Neural progenitor cell (in vitro differentiated cells): ENCODE measurements around the gene TGM5. TPM values are rescaled to one million over a fixed set of nuclear protein-coding genes. Genes with fewer than 3 reads are reported as not detected.
"Not testable (repeated sequence)": the region's sequence is repeated elsewhere in the genome, so short reads cannot be mapped to it uniquely, and the experiment has no call there.

Experiments used
- DNase-seq: peaks from one replicate; pipeline ENCODE4 v3.0.0-alpha.2; 2016; ENCODE audit warnings: low spot score
- H2AFZ ChIP-seq: fragments of 200-600 bp; sonication (generic); replicated peaks from 2 replicates; pipeline ENCODE4 v1.6.1; 2016; ENCODE audit warnings: antibody characterized with exemption
- H3F3A ChIP-seq: fragments of 200-600 bp; sonication (generic); 2 replicates; pipeline ENCODE4 v1.6.1; 2016; ENCODE audit warnings: antibody characterized with exemption, low read depth
- H3K27ac ChIP-seq: fragments of 200-600 bp; sonication (generic); 2 replicates; pipeline ENCODE4 v1.5.1; 2016; ENCODE audit warnings: mild to moderate bottlenecking
- H3K27me3 ChIP-seq: fragments of 200-600 bp; sonication (generic); 2 replicates; pipeline ENCODE4 v1.6.1; 2016; ENCODE audit warnings: mild to moderate bottlenecking, moderate library complexity
- H3K36me3 ChIP-seq: fragments of 200-600 bp; sonication (generic); 2 replicates; pipeline ENCODE4 v1.5.1; 2016
- H3K4me1 ChIP-seq: fragments of 200-600 bp; sonication (generic); 2 replicates; pipeline ENCODE4 v1.6.1; 2016; ENCODE audit warnings: mixed run types
- H3K4me2 ChIP-seq: fragments of 200-600 bp; sonication (generic); 2 replicates; pipeline ENCODE4 v1.6.1; 2016
- H3K4me3 ChIP-seq: fragments of 200-600 bp; sonication (generic); 2 replicates; pipeline ENCODE4 v1.5.1; 2016
- H3K79me2 ChIP-seq: fragments of 200-600 bp; sonication (generic); 2 replicates; pipeline ENCODE4 v1.6.1; 2016; ENCODE audit warnings: low read depth
- H3K9ac ChIP-seq: fragments of 200-600 bp; sonication (generic); 2 replicates; pipeline ENCODE4 v1.6.1; 2016
- H3K9me3 ChIP-seq: fragments of 200-600 bp; sonication (generic); 2 replicates; pipeline ENCODE4 v1.5.1; 2016; ENCODE audit warnings: low read depth
- H4K20me1 ChIP-seq: fragments of 200-600 bp; sonication (generic); 2 replicates; pipeline ENCODE4 v1.6.1; 2016; ENCODE audit warnings: low read depth
- H3K27ac Mint-ChIP-seq: 3 replicates; pipeline ENCODE4 v1.8.0; 2021; ENCODE audit warnings: mixed read lengths
- H3K27me3 Mint-ChIP-seq: 2 replicates; pipeline ENCODE4 v1.8.0; 2022; ENCODE audit warnings: low read depth, mild to moderate bottlenecking, inconsistent platforms, moderate library complexity, mixed read lengths; ENCODE audit not compliant: insufficient read depth
- H3K36me3 Mint-ChIP-seq: 3 replicates; pipeline ENCODE4 v1.8.0; 2021; ENCODE audit warnings: mixed read lengths
- H3K4me1 Mint-ChIP-seq: 3 replicates; pipeline ENCODE4 v1.8.0; 2021; ENCODE audit warnings: mixed read lengths
- H3K4me3 Mint-ChIP-seq: 3 replicates; pipeline ENCODE4 v1.8.0; 2021; ENCODE audit warnings: mild to moderate bottlenecking, moderate library complexity, mixed read lengths
- H3K9me3 Mint-ChIP-seq: 3 replicates; pipeline ENCODE4 v1.8.0; 2020; ENCODE audit warnings: mixed read lengths
- EZH2 ChIP-seq: fragments of 200-600 bp; sonication (generic); IDR thresholded peaks from 2 replicates; pipeline ENCODE4 v1.6.1; 2017; ENCODE audit warnings: antibody characterized with exemption, mild to moderate bottlenecking, moderate library complexity
- EZH2phosphoT487 ChIP-seq: fragments of 200-600 bp; sonication (generic); IDR thresholded peaks from 2 replicates; pipeline ENCODE4 v1.6.1; 2017; ENCODE audit warnings: antibody characterized with exemption
- total RNA-seq: library from RNA; depleted of rRNA; stranded (reverse); fragments of >200 nt; gene quantifications from 2 replicates; pipeline ENCODE4 v1.2.3, GENCODE V29; 2015; ENCODE audit warnings: low replicate concordance
- TF ChIP-seq, protein P1 (sequence below): fragments of 200-600 bp; sonication (generic); IDR thresholded peaks from 2 replicates; pipeline ENCODE4 v1.5.1; 2017; ENCODE audit warnings: antibody characterized with exemption, mild to moderate bottlenecking

TGM5 gene
- total RNA-seq, 1 donor from 2014 or later, result not detected

DNA sequence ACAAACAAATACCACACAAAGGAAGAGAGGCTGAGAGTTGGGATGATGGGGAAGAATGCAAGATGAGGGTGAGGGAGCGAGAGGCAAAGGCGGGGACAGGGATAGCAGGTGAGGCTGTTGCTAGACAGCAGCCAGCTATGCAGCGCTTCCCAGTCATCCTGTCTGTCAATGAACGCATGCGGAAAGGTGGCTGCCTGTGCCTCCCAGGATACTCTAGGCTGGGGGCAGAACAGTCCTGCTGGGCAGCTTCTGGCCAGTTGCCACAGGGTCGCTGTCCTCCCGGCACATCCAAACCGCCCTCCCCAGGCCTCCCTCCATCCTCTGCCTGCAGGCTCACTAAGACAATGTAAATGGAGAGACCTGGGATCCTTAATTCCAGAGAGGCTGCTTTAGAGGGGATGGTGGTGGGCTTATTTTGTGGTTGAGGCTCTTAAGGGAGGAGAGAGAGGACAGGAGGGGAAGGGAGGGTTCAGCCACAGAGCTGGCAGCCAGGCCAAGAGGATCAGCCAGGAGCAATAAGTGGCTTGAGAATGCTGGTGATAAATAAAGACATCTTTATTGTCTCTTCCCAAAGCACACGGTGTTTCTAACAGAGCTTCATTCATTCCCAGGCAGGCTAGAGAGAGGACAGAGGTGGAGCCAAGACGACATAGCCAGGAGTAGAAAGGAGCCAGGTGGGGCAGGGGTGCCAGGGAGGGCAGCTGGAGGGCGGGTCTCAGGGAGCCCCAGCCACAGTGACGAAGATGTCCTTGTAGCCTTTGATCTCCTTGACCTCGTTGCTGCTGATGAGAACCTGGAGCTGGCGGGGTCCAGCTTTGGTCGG, 9.2 kb upstream of the TGM5 start:
- no peak overlapping the region for H3K27ac Mint-ChIP-seq
- no peaks in the 10 kb centered on the region for H3K79me2 ChIP-seq
- no peaks in the 10 kb centered on the region for H3K4me1 ChIP-seq
- no peak overlapping the region for H3K4me3 Mint-ChIP-seq
- H3K4me3 ChIP-seq, result no peak overlapping the region
- H4K20me1 ChIP-seq, result no peaks in the 10 kb centered on the region
- H3K9ac ChIP-seq, result no peak overlapping the region
- H3K9me3 Mint-ChIP-seq, result no peaks in the 10 kb centered on the region
- no peaks in the 10 kb centered on the region for H3F3A ChIP-seq
- no peaks in the 10 kb centered on the region for H3K9me3 ChIP-seq
- peaks cover 4% of the 10 kb centered on the region for H3K27me3 Mint-ChIP-seq
- no peaks in the 10 kb centered on the region for H3K27me3 ChIP-seq
- H3K36me3 Mint-ChIP-seq, result no peaks in the 10 kb centered on the region
- no peak for DNase-seq
- H3K4me1 Mint-ChIP-seq, result no peaks in the 10 kb centered on the region
- TF ChIP-seq, protein P1, sequence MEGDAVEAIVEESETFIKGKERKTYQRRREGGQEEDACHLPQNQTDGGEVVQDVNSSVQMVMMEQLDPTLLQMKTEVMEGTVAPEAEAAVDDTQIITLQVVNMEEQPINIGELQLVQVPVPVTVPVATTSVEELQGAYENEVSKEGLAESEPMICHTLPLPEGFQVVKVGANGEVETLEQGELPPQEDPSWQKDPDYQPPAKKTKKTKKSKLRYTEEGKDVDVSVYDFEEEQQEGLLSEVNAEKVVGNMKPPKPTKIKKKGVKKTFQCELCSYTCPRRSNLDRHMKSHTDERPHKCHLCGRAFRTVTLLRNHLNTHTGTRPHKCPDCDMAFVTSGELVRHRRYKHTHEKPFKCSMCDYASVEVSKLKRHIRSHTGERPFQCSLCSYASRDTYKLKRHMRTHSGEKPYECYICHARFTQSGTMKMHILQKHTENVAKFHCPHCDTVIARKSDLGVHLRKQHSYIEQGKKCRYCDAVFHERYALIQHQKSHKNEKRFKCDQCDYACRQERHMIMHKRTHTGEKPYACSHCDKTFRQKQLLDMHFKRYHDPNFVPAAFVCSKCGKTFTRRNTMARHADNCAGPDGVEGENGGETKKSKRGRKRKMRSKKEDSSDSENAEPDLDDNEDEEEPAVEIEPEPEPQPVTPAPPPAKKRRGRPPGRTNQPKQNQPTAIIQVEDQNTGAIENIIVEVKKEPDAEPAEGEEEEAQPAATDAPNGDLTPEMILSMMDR, result no peak
- TF ChIP-seq EZH2phosphoT487 (no peak), EZH2 (no peak)
- no peak overlapping the region for H3K27ac ChIP-seq
- H3K36me3 ChIP-seq, result peaks cover 3% of the 10 kb centered on the region
- H2AFZ ChIP-seq, result no peak overlapping the region
- H3K4me2 ChIP-seq, result no peak overlapping the region

DNA sequence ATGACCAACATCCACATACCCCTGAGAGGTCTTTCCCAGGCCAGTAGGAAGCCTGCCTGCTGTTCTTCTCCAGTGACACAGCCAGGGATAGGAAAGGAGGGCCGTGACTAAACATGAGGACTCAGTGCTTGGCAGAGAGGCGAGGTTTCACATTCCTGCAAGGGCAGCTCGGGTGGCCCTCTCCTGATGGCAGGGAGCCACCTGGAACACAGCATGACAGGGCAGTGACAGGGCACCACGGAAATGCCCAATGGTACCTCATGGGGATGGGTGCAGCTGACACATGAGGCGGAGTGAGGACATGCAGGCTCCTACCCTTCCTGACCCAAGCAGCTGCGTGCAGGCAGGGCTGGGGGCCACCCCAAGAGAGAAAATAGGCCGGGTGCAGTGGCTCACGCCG, 7.4 kb upstream of the TGM5 start:
- H3K27me3 ChIP-seq, result no peaks in the 10 kb centered on the region
- Mint-ChIP-seq H3K27me3 (peaks cover 6% of the 10 kb centered on the region), H3K4me3 (no peak overlapping the region), H3K4me1 (no peaks in the 10 kb centered on the region), H3K9me3 (no peaks in the 10 kb centered on the region), H3K36me3 (no peaks in the 10 kb centered on the region), H3K27ac (no peak overlapping the region)
- H3K36me3 ChIP-seq, result peaks cover 3% of the 10 kb centered on the region
- no peaks in the 10 kb centered on the region for H3K4me1 ChIP-seq
- H3F3A ChIP-seq, result no peaks in the 10 kb centered on the region
- no peak overlapping the region for H2AFZ ChIP-seq
- TF ChIP-seq EZH2phosphoT487 (no peak), EZH2 (no peak)
- TF ChIP-seq, protein P1, result no peak
- H3K9me3 ChIP-seq, result no peaks in the 10 kb centered on the region
- H3K79me2 ChIP-seq, result no peaks in the 10 kb centered on the region
- H3K9ac ChIP-seq, result no peak overlapping the region
- no peak for DNase-seq
- H3K4me3 ChIP-seq, result no peak overlapping the region
- H3K4me2 ChIP-seq, result no peak overlapping the region
- H3K27ac ChIP-seq, result no peak overlapping the region
- no peaks in the 10 kb centered on the region for H4K20me1 ChIP-seq

DNA sequence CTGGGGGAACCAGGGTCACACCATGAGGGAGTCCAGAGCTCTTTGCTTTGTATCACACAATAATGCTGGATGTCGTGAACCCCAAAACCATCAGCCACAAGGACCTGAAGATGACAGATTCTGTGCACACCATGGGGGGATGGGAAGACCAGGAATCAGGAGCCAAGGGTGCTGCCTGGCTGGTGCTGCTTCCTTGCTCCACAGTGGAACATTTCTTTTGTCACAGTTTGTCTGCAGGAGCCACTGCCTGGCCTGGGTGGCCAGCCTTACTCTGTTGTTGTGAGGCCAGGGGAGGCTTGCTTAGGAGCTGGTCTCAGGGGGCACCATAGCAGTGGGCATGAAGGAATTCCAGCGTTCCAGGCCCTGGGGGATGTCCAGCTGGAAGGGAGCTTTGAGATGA, 6.5 kb upstream of the TGM5 start:
- no peaks in the 10 kb centered on the region for H3K9me3 Mint-ChIP-seq

DNA sequence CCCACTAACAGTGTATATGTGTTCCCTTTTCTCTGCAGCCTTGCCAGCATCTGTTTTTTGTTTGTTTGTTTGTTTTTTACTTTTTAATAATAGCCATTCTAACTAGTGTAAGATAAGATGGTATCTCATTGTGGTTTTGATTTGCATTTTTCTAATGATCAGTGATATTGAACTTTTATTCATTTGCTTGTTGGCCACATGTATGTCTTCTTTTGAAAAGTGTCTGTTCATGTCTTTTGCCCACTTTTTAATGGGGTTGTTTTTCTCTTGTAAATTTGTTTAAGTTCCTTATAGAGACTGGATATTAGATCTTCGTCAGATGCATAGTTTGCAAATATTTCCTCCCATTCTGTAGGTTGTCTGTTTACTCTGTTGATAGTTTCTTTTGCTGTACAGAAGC, 5.2 kb upstream of the TGM5 start:
- not testable (repeated sequence) for H3K27me3 ChIP-seq, H3F3A ChIP-seq, H3K36me3 Mint-ChIP-seq, H3K9me3 Mint-ChIP-seq, H3K36me3 ChIP-seq, DNase-seq, H3K9me3 ChIP-seq, H3K27ac ChIP-seq, H3K27me3 Mint-ChIP-seq, H3K27ac Mint-ChIP-seq, H3K79me2 ChIP-seq, H3K4me1 ChIP-seq, H3K4me1 Mint-ChIP-seq, H3K4me3 ChIP-seq, H3K9ac ChIP-seq, H4K20me1 ChIP-seq, H2AFZ ChIP-seq, H3K4me3 Mint-ChIP-seq, H3K4me2 ChIP-seq

More for the DNA sequence above, 6.5 kb upstream of the TGM5 start:
- H3K79me2 ChIP-seq, result no peaks in the 10 kb centered on the region
- no peaks in the 10 kb centered on the region for H3F3A ChIP-seq
- no peaks in the 10 kb centered on the region for H3K4me1 ChIP-seq
- no peak overlapping the region for H3K27ac Mint-ChIP-seq
- no peak overlapping the region for H3K9ac ChIP-seq
- no peaks in the 10 kb centered on the region for H4K20me1 ChIP-seq
- DNase-seq, result no peak
- no peak overlapping the region for H3K4me3 Mint-ChIP-seq
- H2AFZ ChIP-seq, result no peak overlapping the region
- H3K4me2 ChIP-seq, result no peak overlapping the region
- peaks cover 6% of the 10 kb centered on the region for H3K27me3 Mint-ChIP-seq
- H3K36me3 Mint-ChIP-seq, result no peaks in the 10 kb centered on the region
- no peaks in the 10 kb centered on the region for H3K9me3 ChIP-seq
- no peaks in the 10 kb centered on the region for H3K27me3 ChIP-seq
- H3K27ac ChIP-seq, result no peak overlapping the region
- TF ChIP-seq EZH2 (no peak), EZH2phosphoT487 (no peak)
- TF ChIP-seq, protein P1, result no peak
- no peaks in the 10 kb centered on the region for H3K4me1 Mint-ChIP-seq
- H3K4me3 ChIP-seq, result no peak overlapping the region
- H3K36me3 ChIP-seq, result peaks cover 3% of the 10 kb centered on the region
